OCI-LY3 (cell line): ENCODE measurements around the gene LPIN2.

Source experiments
- H2AFZ ChIP-seq: fragments of 200-600, 300-600 bp; shearing (Covaris generic); 2 replicates; pipeline ENCODE4 v1.6.0; 2014; ENCODE audit warnings: antibody characterized with exemption, low read depth, low read length
- H3K27ac ChIP-seq: fragments of 200-600, 300-600 bp; sonication (generic); 2 replicates; pipeline ENCODE4 v1.5.1; 2014; ENCODE audit warnings: mild to moderate bottlenecking, low read length, moderate library complexity, mixed read lengths
- H3K27me3 ChIP-seq: fragments of 200-600, 300-600 bp; sonication (generic); 2 replicates; pipeline ENCODE4 v1.6.1; 2014; ENCODE audit warnings: low read depth, low read length, mixed read lengths
- H3K36me3 ChIP-seq: fragments of 200-600, 300-600 bp; sonication (generic); replicated peaks from 2 replicates; pipeline ENCODE3; 2014; ENCODE audit warnings: low read depth, low read length, mixed read lengths
- H3K4me1 ChIP-seq: fragments of 300-600, 200-600 bp; sonication (generic); 2 replicates; pipeline ENCODE4 v1.6.1; 2014; ENCODE audit warnings: low read length, mixed read lengths
- H3K4me2 ChIP-seq: fragments of 200-600, 300-600 bp; sonication (generic); 2 replicates; pipeline ENCODE4 v1.6.1; 2014; ENCODE audit warnings: low read length, mixed read lengths
- H3K4me3 ChIP-seq: fragments of 300-600, 200-600 bp; sonication (generic); 2 replicates; pipeline ENCODE4 v1.5.1; 2014; ENCODE audit warnings: antibody characterized with exemption, mild to moderate bottlenecking, low read length, moderate library complexity
- H3K79me2 ChIP-seq: fragments of 300-600, 200-600 bp; shearing (Covaris generic); 2 replicates; pipeline ENCODE4 v1.6.1; 2014; ENCODE audit warnings: mild to moderate bottlenecking, low read length, mixed read lengths
- H3K9ac ChIP-seq: fragments of 300-600, 200-600 bp; shearing (Covaris generic); 2 replicates; pipeline ENCODE4 v1.6.0; 2014; ENCODE audit warnings: mild to moderate bottlenecking, low read length, moderate library complexity
- H3K9me3 ChIP-seq: fragments of 200-600, 300-600 bp; shearing (Covaris generic); 2 replicates; pipeline ENCODE4 v1.6.1; 2014; ENCODE audit warnings: low read length, mixed read lengths; ENCODE audit not compliant: insufficient read depth
- H4K20me1 ChIP-seq: fragments of 200-600, 300-600 bp; sonication (generic); 2 replicates; pipeline ENCODE4 v1.6.1; 2016; ENCODE audit warnings: low read length, mixed read lengths; ENCODE audit not compliant: insufficient read depth
- EZH2phosphoT487 ChIP-seq: fragments of 200-600 bp; shearing (Covaris generic); IDR thresholded peaks from 2 replicates; pipeline ENCODE4 v1.6.1; 2018; ENCODE audit warnings: antibody characterized with exemption, mixed run types, low read depth
- TF ChIP-seq, protein P1 (sequence below): fragments of 200-600, 300-600 bp; sonication (generic); IDR thresholded peaks from 2 replicates; pipeline ENCODE4 v1.5.1; 2014; ENCODE audit warnings: antibody characterized with exemption, low read length, low read depth

LPIN2 gene

DNA sequence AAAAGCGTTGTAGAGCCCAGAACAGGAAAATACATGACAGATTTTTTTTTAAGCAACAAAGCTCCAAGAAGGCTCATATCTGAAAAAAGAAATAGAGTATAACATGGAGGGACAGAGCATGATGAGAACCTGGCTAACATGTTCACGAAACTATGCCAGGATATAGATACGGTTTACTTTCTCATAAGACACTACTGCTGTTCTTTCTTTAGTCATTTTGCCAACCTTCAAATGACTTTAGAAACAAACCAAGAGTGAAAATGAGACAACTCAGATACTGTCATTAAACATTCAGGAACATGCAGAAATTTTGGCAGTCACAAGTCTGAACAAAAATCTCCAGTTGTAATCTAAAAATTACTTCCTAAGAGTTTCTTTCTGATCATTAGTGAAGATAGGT is 14.3 kb downstream of the LPIN2 start:
- no peak overlapping the region for H3K9ac ChIP-seq
- H2AFZ ChIP-seq, result no peak overlapping the region
- H4K20me1 ChIP-seq, result peaks cover 11% of the 10 kb centered on the region
- no peak overlapping the region for H3K4me2 ChIP-seq
- TF ChIP-seq EZH2phosphoT487, result no peak
- TF ChIP-seq, protein P1, sequence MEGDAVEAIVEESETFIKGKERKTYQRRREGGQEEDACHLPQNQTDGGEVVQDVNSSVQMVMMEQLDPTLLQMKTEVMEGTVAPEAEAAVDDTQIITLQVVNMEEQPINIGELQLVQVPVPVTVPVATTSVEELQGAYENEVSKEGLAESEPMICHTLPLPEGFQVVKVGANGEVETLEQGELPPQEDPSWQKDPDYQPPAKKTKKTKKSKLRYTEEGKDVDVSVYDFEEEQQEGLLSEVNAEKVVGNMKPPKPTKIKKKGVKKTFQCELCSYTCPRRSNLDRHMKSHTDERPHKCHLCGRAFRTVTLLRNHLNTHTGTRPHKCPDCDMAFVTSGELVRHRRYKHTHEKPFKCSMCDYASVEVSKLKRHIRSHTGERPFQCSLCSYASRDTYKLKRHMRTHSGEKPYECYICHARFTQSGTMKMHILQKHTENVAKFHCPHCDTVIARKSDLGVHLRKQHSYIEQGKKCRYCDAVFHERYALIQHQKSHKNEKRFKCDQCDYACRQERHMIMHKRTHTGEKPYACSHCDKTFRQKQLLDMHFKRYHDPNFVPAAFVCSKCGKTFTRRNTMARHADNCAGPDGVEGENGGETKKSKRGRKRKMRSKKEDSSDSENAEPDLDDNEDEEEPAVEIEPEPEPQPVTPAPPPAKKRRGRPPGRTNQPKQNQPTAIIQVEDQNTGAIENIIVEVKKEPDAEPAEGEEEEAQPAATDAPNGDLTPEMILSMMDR, result no peak
- no peaks in the 10 kb centered on the region for H3K9me3 ChIP-seq
- H3K4me1 ChIP-seq, result peaks cover 16% of the 10 kb centered on the region
- no peaks in the 10 kb centered on the region for H3K27me3 ChIP-seq
- H3K27ac ChIP-seq, result no peak overlapping the region
- peaks cover 75% of the 10 kb centered on the region for H3K79me2 ChIP-seq
- H3K36me3 ChIP-seq, result no peaks in the 10 kb centered on the region
- H3K4me3 ChIP-seq, result no peak overlapping the region

DNA sequence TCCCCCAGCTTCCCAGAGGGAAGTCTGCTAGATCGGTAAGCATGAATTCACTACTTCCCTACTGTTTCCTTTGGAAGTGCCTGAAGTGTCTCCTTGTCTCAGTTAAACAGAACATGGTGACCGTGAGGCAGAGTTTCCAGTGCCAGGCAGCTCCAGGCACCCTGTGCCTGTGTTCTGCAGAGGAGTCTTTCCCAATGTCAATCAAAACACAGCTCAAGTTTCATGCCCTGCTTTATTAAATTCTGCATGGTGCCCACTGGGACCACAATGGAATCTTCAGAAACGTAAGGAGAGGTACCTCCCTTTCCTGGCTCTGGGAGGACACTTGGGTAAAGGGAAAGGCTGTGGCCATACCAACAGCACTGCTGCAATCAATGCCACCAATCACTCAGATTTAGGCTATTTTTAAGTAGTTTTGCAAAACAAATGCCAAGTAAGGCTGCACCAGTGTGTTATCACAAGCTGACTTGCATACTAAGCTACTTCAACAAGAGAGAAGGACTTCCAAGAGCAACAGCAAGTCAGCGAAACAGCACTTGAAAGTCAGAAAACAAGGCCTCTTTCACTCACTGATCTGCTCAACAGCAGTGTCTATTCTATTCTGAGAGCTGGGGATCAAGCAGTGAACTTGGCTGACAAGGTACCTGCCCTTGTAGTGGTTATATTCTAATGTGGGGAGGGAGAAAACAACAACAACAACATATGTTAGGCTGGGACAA is 14.9 kb downstream of the LPIN2 start:
- Histone ChIP-seq H3K4me3 (no peak overlapping the region), H3K4me1 (peaks cover 22% of the 10 kb centered on the region), H3K9ac (no peak overlapping the region), H2AFZ (no peak overlapping the region), H4K20me1 (peaks cover 11% of the 10 kb centered on the region), H3K36me3 (no peaks in the 10 kb centered on the region), H3K4me2 (no peak overlapping the region), H3K27ac (no peak overlapping the region), H3K27me3 (no peaks in the 10 kb centered on the region), H3K79me2 (peaks cover 77% of the 10 kb centered on the region), H3K9me3 (no peaks in the 10 kb centered on the region)
- TF ChIP-seq EZH2phosphoT487, result no peak
- TF ChIP-seq, protein P1, result no peak

DNA sequence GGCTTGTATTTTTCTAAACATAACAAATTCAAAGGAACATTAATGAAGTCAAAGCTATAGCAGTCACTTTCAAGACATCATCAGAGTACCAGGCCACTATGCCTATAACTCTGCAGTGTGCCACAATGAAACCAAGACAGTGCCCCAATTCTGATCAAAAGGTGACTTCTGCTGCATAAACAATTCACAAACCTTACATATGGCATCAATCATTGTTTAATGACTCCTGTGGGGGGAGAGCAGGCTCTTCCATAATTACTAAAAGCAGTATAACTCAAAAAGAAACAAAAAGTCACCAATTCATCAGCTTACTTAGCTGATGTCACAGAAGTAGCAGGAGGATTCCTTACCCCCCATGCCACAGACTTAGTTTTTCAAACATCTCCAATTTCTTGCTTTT is 15.5 kb downstream of the LPIN2 start:
- H3K27me3 ChIP-seq, result no peaks in the 10 kb centered on the region
- peaks cover 22% of the 10 kb centered on the region for H3K4me1 ChIP-seq
- H3K9ac ChIP-seq, result no peak overlapping the region
- H4K20me1 ChIP-seq, result peaks cover 11% of the 10 kb centered on the region
- no peak overlapping the region for H3K4me3 ChIP-seq
- no peak overlapping the region for H2AFZ ChIP-seq
- no peak overlapping the region for H3K4me2 ChIP-seq
- H3K36me3 ChIP-seq, result no peaks in the 10 kb centered on the region
- TF ChIP-seq, protein P1, result no peak
- no peak for TF ChIP-seq EZH2phosphoT487
- no peaks in the 10 kb centered on the region for H3K9me3 ChIP-seq
- no peak overlapping the region for H3K27ac ChIP-seq
- peaks cover 76% of the 10 kb centered on the region for H3K79me2 ChIP-seq

DNA sequence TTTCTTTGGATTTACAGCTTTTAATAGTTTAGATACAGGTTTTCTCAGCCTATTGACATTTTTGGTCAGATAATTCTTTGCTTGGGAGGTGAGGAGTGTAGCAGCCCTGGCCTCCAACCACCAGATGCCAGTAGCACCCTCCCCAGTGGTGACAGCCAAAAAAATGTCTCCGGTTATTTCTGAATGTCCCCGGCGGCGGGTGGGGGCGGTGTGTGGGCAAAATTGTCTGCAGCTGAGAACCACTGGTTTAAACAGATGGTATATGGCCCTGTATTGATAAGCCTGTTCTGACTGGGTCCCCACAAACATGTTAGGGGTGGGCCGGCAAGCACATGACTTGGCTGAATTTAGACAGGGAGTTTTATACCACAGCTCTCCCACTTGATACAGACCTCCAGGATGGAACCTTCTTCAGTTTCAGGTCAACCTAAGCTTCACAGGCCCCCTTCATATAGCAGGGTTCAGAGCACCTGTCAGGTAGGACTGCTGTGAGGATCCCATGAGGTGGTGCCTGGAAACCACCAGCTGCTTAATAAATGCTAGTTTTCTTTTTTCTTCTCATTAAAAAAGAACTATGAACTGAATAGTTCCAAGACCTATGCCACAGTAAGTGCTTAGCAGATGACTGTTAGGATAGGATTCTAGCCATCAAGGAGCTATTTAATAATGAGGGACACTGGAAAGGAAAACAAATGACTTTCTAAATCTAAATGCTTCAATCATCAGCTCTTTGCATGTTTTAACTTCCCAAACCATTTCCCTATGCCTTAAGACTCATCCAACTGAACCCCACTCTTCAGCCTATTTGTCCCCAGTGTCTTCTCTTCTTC is 18.1 kb downstream of the LPIN2 start:
- Histone ChIP-seq H3K36me3 (peaks cover 12% of the 10 kb centered on the region), H3K27ac (0 out of 2 replicates have a peak overlapping the region, but pooled peaks have one; percentile 13)
- no peak for TF ChIP-seq EZH2phosphoT487
- TF ChIP-seq, protein P1, result peak; percentile 77

More for the DNA sequence above, 18.1 kb downstream of the LPIN2 start:
- peak overlapping the region; percentile 62 for H3K4me3 ChIP-seq
- no peaks in the 10 kb centered on the region for H3K9me3 ChIP-seq
- H2AFZ ChIP-seq, result peak overlapping the region; percentile 82
- H3K27me3 ChIP-seq, result no peaks in the 10 kb centered on the region
- H3K79me2 ChIP-seq, result peaks cover 87% of the 10 kb centered on the region
- H3K4me1 ChIP-seq, result peaks cover 22% of the 10 kb centered on the region
- peaks cover 11% of the 10 kb centered on the region for H4K20me1 ChIP-seq
- peak overlapping the region; percentile 77 for H3K4me2 ChIP-seq
- peak overlapping the region; percentile 41 for H3K9ac ChIP-seq
